Immature natural killer cell (primary cell): ENCODE results near the gene KNTC1. TPM values are rescaled to one million over a fixed set of nuclear protein-coding genes. Genes with fewer than 3 reads are reported as not detected.
"Not testable (repeated sequence)": the region's sequence is repeated elsewhere in the genome, so short reads cannot be mapped to it uniquely, and the experiment has no call there.

Source experiments
- DNase-seq, 3 donors: peaks; one replicate each; pipeline ENCODE4 v3.0.0; 2022; ENCODE audit warnings: mixed read lengths in 1 of 3
- H3K27ac Mint-ChIP-seq, 6 donors: one replicate each; pipeline ENCODE4 v1.8.0; 2020; ENCODE audit warnings: mixed read lengths in 6 of 6, mild to moderate bottlenecking in 5 of 6, inconsistent platforms in 4 of 6, moderate library complexity in 3 of 6
- H3K27me3 Mint-ChIP-seq, 3 donors: one replicate each; pipeline ENCODE4 v1.8.0; 2020 to 2021; ENCODE audit warnings: low read depth in 3 of 3, mild to moderate bottlenecking in 3 of 3, mixed read lengths in 3 of 3, moderate library complexity in 3 of 3, inconsistent platforms in 1 of 3
- H3K36me3 Mint-ChIP-seq, 3 donors: one replicate each; pipeline ENCODE4 v1.8.0; 2020; ENCODE audit warnings: mixed read lengths in 3 of 3, inconsistent platforms in 2 of 3, mild to moderate bottlenecking in 2 of 3
- H3K4me1 Mint-ChIP-seq, 2 donors: one replicate each; pipeline ENCODE4 v1.8.0; 2020; ENCODE audit warnings: inconsistent platforms in 2 of 2, mild to moderate bottlenecking in 2 of 2, mixed read lengths in 2 of 2, moderate library complexity in 1 of 2
- H3K4me3 Mint-ChIP-seq, 5 donors: one replicate each; pipeline ENCODE4 v1.8.0; 2020; ENCODE audit warnings: mild to moderate bottlenecking in 5 of 5, mixed read lengths in 5 of 5, inconsistent platforms in 3 of 5, moderate library complexity in 3 of 5
- H3K9me3 Mint-ChIP-seq, 6 donors: one replicate each; pipeline ENCODE4 v1.8.0; 2020; ENCODE audit warnings: mild to moderate bottlenecking in 6 of 6, mixed read lengths in 6 of 6, inconsistent platforms in 4 of 6, moderate library complexity in 3 of 6
- polyA plus RNA-seq, 3 donors: library from polyadenylated mRNA; unstranded; fragments of 300-500 nt; fragmentation: Illumina TruSeq; gene quantifications; one replicate each; pipeline ENCODE4 v1.2.3, GENCODE V29; 2021

KNTC1 gene
- polyA plus RNA-seq, 3 donors from 2014 or later, result 1.1 to 3.3 (median 1.4) TPM

GRCh38 chr12:122602456-122602855 is 75.4 kb downstream of the KNTC1 start:
- no peaks in the 10 kb centered on the region for H3K9me3 Mint-ChIP-seq
- no peak overlapping the region for H3K4me3 Mint-ChIP-seq
- no peak for DNase-seq
- no peak overlapping the region for H3K27ac Mint-ChIP-seq
- no peaks in the 10 kb centered on the region for H3K4me1 Mint-ChIP-seq
- peaks cover 6 to 19% (median 19%) of the 10 kb centered on the region in 3 donors for H3K36me3 Mint-ChIP-seq
- H3K27me3 Mint-ChIP-seq, result no peaks in the 10 kb centered on the region

- Mint-ChIP-seq H3K4me1 (no peaks in the 10 kb centered on the region), H3K36me3 (peaks cover 6 to 19% (median 15%) of the 10 kb centered on the region in 3 donors), H3K9me3 (no peaks in the 10 kb centered on the region), H3K4me3 (no peak overlapping the region), H3K27me3 (no peaks in the 10 kb centered on the region), H3K27ac (no peak overlapping the region)
- no peak for DNase-seq
These were observed 77.9 kb downstream of the KNTC1 start for GRCh38 chr12:122604993-122605392.

- Mint-ChIP-seq H3K9me3 (no peaks in the 10 kb centered on the region), H3K4me1 (no peaks in the 10 kb centered on the region), H3K4me3 (no peak overlapping the region), H3K36me3 (peaks cover 13 to 28% (median 15%) of the 10 kb centered on the region in 3 donors), H3K27me3 (peaks cover 0 to 2% (median 0%) of the 10 kb centered on the region in 3 donors), H3K27ac (no peak overlapping the region)
- DNase-seq, result no peak
These were observed 82.7 kb downstream of the KNTC1 start for GRCh38 chr12:122609732-122610131.

- H3K9me3 Mint-ChIP-seq, result no peaks in the 10 kb centered on the region
- DNase-seq, result no peak
- H3K4me1 Mint-ChIP-seq, result no peaks in the 10 kb centered on the region
- H3K4me3 Mint-ChIP-seq, result no peak overlapping the region
- H3K27ac Mint-ChIP-seq, result no peak overlapping the region
- H3K27me3 Mint-ChIP-seq, result peaks cover 0 to 2% (median 0%) of the 10 kb centered on the region in 3 donors
- peaks cover 13 to 30% (median 13%) of the 10 kb centered on the region in 3 donors for H3K36me3 Mint-ChIP-seq
These were observed 83.2 kb downstream of the KNTC1 start for GRCh38 chr12:122610207-122610606.

- peaks cover 0 to 2% (median 0%) of the 10 kb centered on the region in 3 donors for H3K27me3 Mint-ChIP-seq
- no peak overlapping the region for H3K4me3 Mint-ChIP-seq
- DNase-seq, result no peak
- H3K9me3 Mint-ChIP-seq, result no peaks in the 10 kb centered on the region
- no peaks in the 10 kb centered on the region for H3K4me1 Mint-ChIP-seq
- H3K36me3 Mint-ChIP-seq, result peaks cover 13 to 35% (median 13%) of the 10 kb centered on the region in 3 donors
- no peak overlapping the region for H3K27ac Mint-ChIP-seq
These were observed 83.9 kb downstream of the KNTC1 start for GRCh38 chr12:122610911-122611310.

GRCh38 chr12:122614839-122615238 is 87.8 kb downstream of the KNTC1 start:
- peaks cover 0 to 2% (median 0%) of the 10 kb centered on the region in 3 donors for H3K27me3 Mint-ChIP-seq
- no peaks in the 10 kb centered on the region for H3K4me1 Mint-ChIP-seq
- no peak overlapping the region for H3K27ac Mint-ChIP-seq
- DNase-seq, result no peak
- H3K9me3 Mint-ChIP-seq, result no peaks in the 10 kb centered on the region
- no peak overlapping the region for H3K4me3 Mint-ChIP-seq
- peaks cover 10 to 41% (median 13%) of the 10 kb centered on the region in 3 donors for H3K36me3 Mint-ChIP-seq

- H3K4me1 Mint-ChIP-seq, result no peaks in the 10 kb centered on the region
- H3K4me3 Mint-ChIP-seq, result no peak overlapping the region
- H3K27me3 Mint-ChIP-seq, result no peaks in the 10 kb centered on the region
- no peak for DNase-seq
- no peak overlapping the region for H3K27ac Mint-ChIP-seq
- H3K36me3 Mint-ChIP-seq, result peaks cover 13 to 44% (median 20%) of the 10 kb centered on the region in 3 donors
- no peaks in the 10 kb centered on the region for H3K9me3 Mint-ChIP-seq
These were observed 88.7 kb downstream of the KNTC1 start for GRCh38 chr12:122615780-122616179.

- no peaks in the 10 kb centered on the region for H3K4me1 Mint-ChIP-seq
- H3K27ac Mint-ChIP-seq, result no peak overlapping the region
- peaks cover 0 to 4% (median 4%) of the 10 kb centered on the region in 3 donors for H3K36me3 Mint-ChIP-seq
- peaks cover 0 to 2% (median 2%) of the 10 kb centered on the region in 3 donors for H3K27me3 Mint-ChIP-seq
- no peaks in the 10 kb centered on the region for H3K9me3 Mint-ChIP-seq
- H3K4me3 Mint-ChIP-seq, result no peak overlapping the region
- DNase-seq, result no peak
These were observed 108.4 kb downstream of the KNTC1 start for GRCh38 chr12:122635471-122635870.

GRCh38 chr12:122643207-122643805 is 116.3 kb downstream of the KNTC1 start:
- Mint-ChIP-seq H3K9me3 (no peaks in the 10 kb centered on the region), H3K27ac (no peak overlapping the region), H3K4me3 (no peak overlapping the region), H3K27me3 (peaks cover 0 to 2% (median 2%) of the 10 kb centered on the region in 3 donors), H3K36me3 (no peaks in the 10 kb centered on the region), H3K4me1 (peaks cover 4 to 7% of the 10 kb centered on the region in 2 donors)
- DNase-seq, result no peak

GRCh38 chr12:122646517-122647217 is 119.6 kb downstream of the KNTC1 start:
- peaks cover 4 to 7% of the 10 kb centered on the region in 2 donors for H3K4me1 Mint-ChIP-seq
- peak; percentile 12 to 21 (median 18) for DNase-seq
- H3K36me3 Mint-ChIP-seq, result no peaks in the 10 kb centered on the region
- H3K9me3 Mint-ChIP-seq, result no peaks in the 10 kb centered on the region
- peak overlapping the region in 2 of 5 donors; percentile 18 to 40 for H3K4me3 Mint-ChIP-seq
- peaks cover 0 to 2% (median 0%) of the 10 kb centered on the region in 3 donors for H3K27me3 Mint-ChIP-seq
- H3K27ac Mint-ChIP-seq, result no peak overlapping the region

GRCh38 chr12:122651520-122652224 is 124.6 kb downstream of the KNTC1 start:
- peaks cover 0 to 2% (median 0%) of the 10 kb centered on the region in 3 donors for H3K27me3 Mint-ChIP-seq
- H3K4me3 Mint-ChIP-seq, result no peak overlapping the region
- no peak overlapping the region for H3K27ac Mint-ChIP-seq
- H3K9me3 Mint-ChIP-seq, result no peaks in the 10 kb centered on the region
- H3K36me3 Mint-ChIP-seq, result no peaks in the 10 kb centered on the region
- DNase-seq, result no peak
- H3K4me1 Mint-ChIP-seq, result peaks cover 4 to 5% of the 10 kb centered on the region in 2 donors

GRCh38 chr12:122653291-122653690 is 126.2 kb downstream of the KNTC1 start:
- H3K27ac Mint-ChIP-seq, H3K27me3 Mint-ChIP-seq, H3K9me3 Mint-ChIP-seq, H3K4me1 Mint-ChIP-seq, H3K36me3 Mint-ChIP-seq, H3K4me3 Mint-ChIP-seq, DNase-seq: not testable (repeated sequence)

GRCh38 chr12:122656298-122656697 is 129.2 kb downstream of the KNTC1 start:
- H3K27ac Mint-ChIP-seq, result no peak overlapping the region
- no peak overlapping the region for H3K4me3 Mint-ChIP-seq
- H3K4me1 Mint-ChIP-seq, result no peaks in the 10 kb centered on the region
- DNase-seq, result no peak
- no peaks in the 10 kb centered on the region for H3K36me3 Mint-ChIP-seq
- H3K9me3 Mint-ChIP-seq, result no peaks in the 10 kb centered on the region
- no peaks in the 10 kb centered on the region for H3K27me3 Mint-ChIP-seq

GRCh38 chr12:122659579-122659978 is 132.5 kb downstream of the KNTC1 start:
- Mint-ChIP-seq H3K36me3 (no peaks in the 10 kb centered on the region), H3K4me3 (no peak overlapping the region), H3K9me3 (no peaks in the 10 kb centered on the region), H3K4me1 (no peaks in the 10 kb centered on the region), H3K27me3 (no peaks in the 10 kb centered on the region), H3K27ac (no peak overlapping the region)
- no peak for DNase-seq
